Stomach (tissue), 9 donors: Measurements from ENCODE around the gene PCDHGA6. TPM values are rescaled to one million over a fixed set of nuclear protein-coding genes. Genes with fewer than 3 reads are reported as not detected.
A peak's percentile ranks its signal among the peaks of the same experiment; 100 is the strongest.
"Not testable (repeated sequence)": the region's sequence is repeated elsewhere in the genome, so short reads cannot be mapped to it uniquely, and the experiment has no call there.

Experiments
- DNase-seq, 2 donors: peaks; one replicate each; pipeline versions ENCODE4 v3.0.0 to v3.0.0-alpha.2; 2013 to 2019
- H3K27ac ChIP-seq, 5 donors: fragments of 200-600 bp in 4 of 5; sonication (generic) in 4 of 5; one replicate each; pipeline ENCODE4 v1.5.1; 2013 to 2019; ENCODE audit warnings: mild to moderate bottlenecking in 1 of 5, moderate library complexity in 1 of 5
- H3K27me3 ChIP-seq, 3 donors: fragments of 200-600 bp; sonication (generic); one replicate each; pipeline ENCODE4 v1.5.1; 2017 to 2019; ENCODE audit warnings: mixed run types in 1 of 3
- H3K36me3 ChIP-seq, 4 donors: fragments of 200-600 bp; sonication (generic); 1 replicate in 3 of 4; 2 replicates in 1 of 4; pipeline ENCODE4 v1.5.1; 2016 to 2019
- H3K4me1 ChIP-seq, 4 donors: fragments of 200-600 bp; sonication (generic); one replicate each; pipeline ENCODE4 v1.5.1; 2016 to 2019
- H3K4me3 ChIP-seq, 4 donors: fragments of 200-600 bp; sonication (generic) in 3 of 4; one replicate each; pipeline ENCODE4 v1.5.1; 2016 to 2019; ENCODE audit warnings: mild to moderate bottlenecking in 1 of 4
- H3K9me3 ChIP-seq, 4 donors: fragments of 200-600 bp; sonication (generic); one replicate each; pipeline ENCODE4 v1.5.1; 2016 to 2019
- CTCF ChIP-seq, 7 experiments: fragments of 450-650 bp in 4 of 7; fragments of 200-600 bp in 3 of 7; sonication (generic) in 3 of 7; IDR thresholded peaks; one replicate each; pipeline ENCODE4 v1.5.1; 2016 to 2019; ENCODE audit warnings: antibody characterized with exemption in 7 of 7, control low read depth in 2 of 7, mild to moderate bottlenecking in 1 of 7
- EP300 ChIP-seq: sonication (generic); formaldehyde crosslinking; IDR thresholded peaks from one replicate; pipeline ENCODE4 v1.6.1; 2017; ENCODE audit warnings: antibody characterized with exemption
- POLR2A ChIP-seq, 4 donors: fragments of 450-650 bp; IDR thresholded peaks; one replicate each; pipeline ENCODE4 v1.6.1; 2016; ENCODE audit warnings: antibody characterized with exemption in 4 of 4, control low read depth in 2 of 4, mild to moderate bottlenecking in 1 of 4, moderate library complexity in 1 of 4
- POLR2AphosphoS5 ChIP-seq, 3 donors: sonication (generic); formaldehyde crosslinking; IDR thresholded peaks; one replicate each; pipeline ENCODE4 v1.6.1; 2016; ENCODE audit warnings: antibody characterized with exemption in 3 of 3
- WGBS, 5 donors: extraction: QIAGEN DNeasy Blood & Tissue Kit in 3 of 5; methylation state at CpG; one replicate each; pipeline versions ENCODE4 v1.1.5 to v1.1.7; 2013 to 2018; 5-methylcytosine and 5-hydroxymethylcytosine counted together
- intact Hi-C: fragments of 100-400 bp; cut with DNase I; formaldehyde crosslinking; loops from one replicate; pipeline ENCODE4 v1.15.1; 2023; ENCODE audit warnings: low total_unique reads
- polyA plus RNA-seq, 3 donors: library from polyadenylated mRNA; stranded (reverse); fragments of 200-250 nt; gene quantifications; one replicate each; pipeline ENCODE4 v1.2.3, GENCODE V29; 2013
- total RNA-seq, 5 donors: library from RNA; depleted of rRNA; stranded (reverse); fragments of >200 nt; gene quantifications; one replicate each; pipeline versions ENCODE4 v1.1.0 to v1.2.3, GENCODE V29; 2014 to 2016
- donor health status: healthy with polysubstance abuse.
- donor health status: Bipolar disorder and iron deficiency.
- donor health status: healthy.

The PCDHGA6 gene
- total and polyA plus RNA-seq, 8 donors: 0.06 to 4.4 (median 0.58) TPM; not detected in 1

- TF ChIP-seq POLR2A (IDR thresholded peaks at IDR 0.05): no peak
- no peak for TF ChIP-seq CTCF (IDR thresholded peaks at IDR 0.05)
- TF ChIP-seq POLR2AphosphoS5 (IDR thresholded peaks at IDR 0.05): no peak
- no peak for TF ChIP-seq EP300
- peak within 1 kb of the TSS in 3 of 4 donors; percentile 20 to 30 (median 26) for H3K4me3 ChIP-seq
- H3K4me1 ChIP-seq: no peaks in the 10 kb centered on the region
- WGBS, 5 donors: 17 to 21% (median 18%) methylated on average over 30 to 32 of the region's 32 CpGs
- H3K9me3 ChIP-seq: peaks cover 61 to 100% (median 86%) of the 10 kb centered on the region in 4 donors
- H3K27ac ChIP-seq: no peak within 1 kb of the TSS
- intact Hi-C loops: no loop called here
- peak in 1 of 2 donors; percentile 52 for DNase-seq
- H3K27me3 ChIP-seq: peaks cover 0 to 72% (median 38%) of the 10 kb centered on the region in 3 donors
- H3K36me3 ChIP-seq: peaks cover 0 to 11% (median 0%) of the 10 kb centered on the region in 4 donors
Observed at GRCh38 chr5:141369994-141370848, 3.5 kb upstream of the PCDHGA6 start, which contains the start of gene PCDHGB3. Gene PCDHGB3, plus strand, starts transcription at chr5:141370242. Its CDS starts 153 bp downstream, at chr5:141370395.

GRCh38 chr5:141371572-141372475, 1.9 kb upstream of the PCDHGA6 start:
- no peaks in the 10 kb centered on the region for H3K4me1 ChIP-seq
- intact Hi-C loops: no loop called here
- no peak overlapping the region for H3K4me3 ChIP-seq
- 34 to 41% (median 36%) methylated on average over 47 to 69 of the region's 69 CpGs for WGBS, 5 donors
- H3K27me3 ChIP-seq: peaks cover 0 to 65% (median 27%) of the 10 kb centered on the region in 3 donors
- H3K36me3 ChIP-seq: peaks cover 0 to 11% (median 0%) of the 10 kb centered on the region in 4 donors
- no peak for DNase-seq
- peaks cover 57 to 100% (median 85%) of the 10 kb centered on the region in 4 donors for H3K9me3 ChIP-seq
- TF ChIP-seq EP300 (no peak), POLR2AphosphoS5 (IDR thresholded peaks at IDR 0.05) (no peak), POLR2A (IDR thresholded peaks at IDR 0.05) (no peak), CTCF (IDR thresholded peaks at IDR 0.05) (no peak)
- no peak overlapping the region for H3K27ac ChIP-seq

- H3K4me3 ChIP-seq: no peak overlapping the region
- peaks cover 54 to 100% (median 89%) of the 10 kb centered on the region in 4 donors for H3K9me3 ChIP-seq
- H3K27me3 ChIP-seq: peaks cover 0 to 73% (median 22%) of the 10 kb centered on the region in 3 donors
- H3K27ac ChIP-seq: no peak overlapping the region
- TF ChIP-seq POLR2AphosphoS5 (IDR thresholded peaks at IDR 0.05) (no peak), EP300 (no peak), CTCF (IDR thresholded peaks at IDR 0.05) (no peak), POLR2A (IDR thresholded peaks at IDR 0.05) (no peak)
- 53 to 69% (median 56%) methylated on average over 13 to 14 of the region's 14 CpGs for WGBS, 5 donors
- intact Hi-C loops: no loop called here
- peaks cover 0 to 11% (median 0%) of the 10 kb centered on the region in 4 donors for H3K36me3 ChIP-seq
- no peaks in the 10 kb centered on the region for H3K4me1 ChIP-seq
- DNase-seq: no peak
Observed at GRCh38 chr5:141374627-141375026, 936 bp downstream of the PCDHGA6 start.

GRCh38 chr5:141375444-141376155, 1.9 kb downstream of the PCDHGA6 start:
- H3K27me3 ChIP-seq: peaks cover 0 to 67% (median 16%) of the 10 kb centered on the region in 3 donors
- H3K4me1 ChIP-seq, intact Hi-C loops, DNase-seq, H3K4me3 ChIP-seq, H3K27ac ChIP-seq: not testable (repeated sequence)
- H3K9me3 ChIP-seq: peaks cover 51 to 99% (median 87%) of the 10 kb centered on the region in 4 donors
- H3K36me3 ChIP-seq: peaks cover 0 to 11% (median 0%) of the 10 kb centered on the region in 4 donors
- 37 to 57% (median 46%) methylated on average over 18 to 40 of the region's 48 CpGs for WGBS, 5 donors
